ENCODE results near the gene EEIG2.

- TF ChIP-seq POLR2AphosphoS5 (IDR thresholded peaks at IDR 0.05; ENCODE audit: low read depth, low read length) (no peak), TAF1 (IDR thresholded peaks at IDR 0.05; ENCODE audit: low read depth, low read length) (no peak)
Observed at GRCh38 chr1:108524676-108525075, 35.2 kb upstream of the EEIG2 start.

Data from GM12891 (cell line).